T-helper 22 cell (primary cell): ENCODE data around the gene CCND2.
"Not testable (repeated sequence)": the region's sequence is repeated elsewhere in the genome, so short reads cannot be mapped to it uniquely, and the experiment has no call there.

Source experiments
- DNase-seq: peaks from one replicate; pipeline ENCODE4 v3.0.0-alpha.2; 2020; ENCODE audit warnings: low read depth

Gene CCND2

DNA sequence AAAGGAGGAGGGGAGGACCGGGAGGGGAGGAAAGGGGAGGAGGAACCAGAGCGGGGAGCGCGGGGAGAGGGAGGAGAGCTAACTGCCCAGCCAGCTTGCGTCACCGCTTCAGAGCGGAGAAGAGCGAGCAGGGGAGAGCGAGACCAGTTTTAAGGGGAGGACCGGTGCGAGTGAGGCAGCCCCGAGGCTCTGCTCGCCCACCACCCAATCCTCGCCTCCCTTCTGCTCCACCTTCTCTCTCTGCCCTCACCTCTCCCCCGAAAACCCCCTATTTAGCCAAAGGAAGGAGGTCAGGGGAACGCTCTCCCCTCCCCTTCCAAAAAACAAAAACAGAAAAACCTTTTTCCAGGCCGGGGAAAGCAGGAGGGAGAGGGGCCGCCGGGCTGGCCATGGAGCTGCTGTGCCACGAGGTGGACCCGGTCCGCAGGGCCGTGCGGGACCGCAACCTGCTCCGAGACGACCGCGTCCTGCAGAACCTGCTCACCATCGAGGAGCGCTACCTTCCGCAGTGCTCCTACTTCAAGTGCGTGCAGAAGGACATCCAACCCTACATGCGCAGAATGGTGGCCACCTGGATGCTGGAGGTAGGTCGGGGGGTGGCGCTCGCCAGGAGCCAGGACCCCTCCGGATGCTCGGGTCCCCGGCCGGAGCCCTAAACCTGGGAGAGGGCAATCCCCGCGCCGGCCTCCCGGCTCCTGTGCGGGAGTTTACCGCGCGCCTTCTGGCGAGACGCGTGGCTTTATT lies at the start of gene CCND2:
CCND2 (plus strand) TSS at position 111 of the 744 bp plus-strand sequence; CDS start at position 390, 279 bp downstream.
- DNase-seq = peak; percentile 65

DNA sequence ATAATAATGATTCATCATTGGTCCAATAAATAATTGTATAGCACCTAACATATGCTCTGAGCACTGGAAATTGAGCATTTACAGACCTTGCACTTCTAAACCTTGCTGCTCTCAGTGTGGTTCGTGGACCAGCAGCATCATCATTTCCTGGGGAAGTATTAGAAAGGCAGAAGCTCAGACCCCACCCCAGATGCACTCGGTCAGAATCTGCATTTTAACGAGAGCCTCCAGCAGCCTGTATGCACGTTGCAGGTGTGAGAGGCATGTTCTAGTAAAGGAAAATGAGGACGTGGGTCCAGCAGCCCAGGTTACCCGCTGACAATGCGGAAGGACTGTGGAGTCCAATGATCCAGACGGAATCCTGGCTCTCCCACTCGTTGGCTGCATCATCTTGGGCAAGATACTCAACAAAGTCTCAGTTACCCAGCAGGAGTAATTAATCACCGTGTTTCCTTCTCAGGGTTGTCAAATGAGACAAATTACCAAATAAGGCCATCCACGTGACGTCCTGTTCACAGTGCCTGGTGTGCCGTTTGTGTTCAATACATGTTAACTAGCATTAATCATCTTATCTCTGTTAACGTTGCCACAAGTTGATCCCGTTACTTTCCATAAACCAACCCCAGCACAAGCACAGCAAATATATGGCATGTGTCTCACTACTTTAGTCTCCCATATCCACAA lies 49.2 kb upstream of the CCND2 start:
- no peak for DNase-seq

GRCh38 chr12:4225571-4225970 lies 48.0 kb upstream of the CCND2 start:
- no peak for DNase-seq

DNA sequence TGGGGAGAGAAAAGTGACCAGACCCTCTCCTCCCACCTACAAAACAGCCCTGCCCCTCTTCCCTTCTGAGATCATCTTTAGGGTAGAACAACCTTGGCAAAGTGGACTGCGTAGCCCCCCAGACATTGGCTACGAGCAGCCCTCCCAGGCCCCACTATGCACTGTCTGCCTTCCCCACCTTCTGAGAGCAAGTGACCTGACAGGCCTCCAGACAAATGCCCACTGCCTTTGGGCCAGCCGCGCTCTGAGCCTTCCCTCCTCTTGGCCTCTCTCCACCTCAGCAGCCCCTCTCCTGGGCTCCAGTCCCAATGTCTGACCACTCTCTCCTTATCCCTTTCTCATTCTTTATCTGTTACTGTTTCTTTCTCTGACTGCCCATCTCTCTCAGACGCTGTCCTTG lies 46.5 kb upstream of the CCND2 start:
- no peak for DNase-seq

DNA sequence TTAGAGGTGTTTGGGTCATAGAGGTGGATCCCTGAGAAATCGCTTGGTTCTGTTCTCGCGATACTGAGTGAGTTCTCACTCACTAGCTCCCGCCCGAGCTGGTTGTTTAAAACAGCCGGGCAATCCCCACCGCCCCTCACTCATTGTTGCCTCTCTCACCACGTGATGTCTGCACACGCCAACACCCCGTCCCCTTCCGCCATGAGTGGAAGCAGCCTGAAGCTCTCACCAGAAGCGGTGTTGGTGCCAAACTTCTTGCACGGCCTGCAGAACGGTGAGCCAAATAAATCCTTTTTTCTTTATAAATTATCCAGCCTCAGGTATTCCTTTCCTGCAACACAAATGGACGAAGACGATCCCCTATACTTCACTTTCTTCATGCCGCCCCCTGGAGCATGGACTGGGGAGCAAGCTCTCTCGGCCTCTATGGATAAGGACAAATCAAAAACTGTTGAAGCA lies 45.4 kb upstream of the CCND2 start:
- DNase-seq = no peak

DNA sequence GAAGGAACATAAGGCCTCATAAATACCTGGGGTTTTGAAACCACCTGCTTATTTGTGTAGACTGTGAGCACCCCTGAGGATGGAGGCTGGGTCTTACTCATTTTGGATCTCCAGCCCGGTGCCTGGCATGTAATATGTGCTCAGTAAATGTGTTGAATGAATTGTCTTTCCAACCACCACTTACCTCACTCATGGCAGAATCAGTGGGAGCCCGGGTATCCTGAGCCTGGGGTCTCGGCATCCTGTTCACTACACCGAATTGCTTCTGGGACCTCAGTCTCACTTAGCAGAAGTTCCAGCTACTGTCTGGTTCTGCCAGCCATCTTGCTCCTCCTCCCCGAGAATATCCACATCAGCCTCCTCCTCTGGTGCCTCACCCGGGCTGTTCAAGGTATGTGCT lies 43.0 kb upstream of the CCND2 start:
- no peak for DNase-seq

GRCh38 chr12:4238577-4238976 lies 35.0 kb upstream of the CCND2 start:
- no peak for DNase-seq

DNA sequence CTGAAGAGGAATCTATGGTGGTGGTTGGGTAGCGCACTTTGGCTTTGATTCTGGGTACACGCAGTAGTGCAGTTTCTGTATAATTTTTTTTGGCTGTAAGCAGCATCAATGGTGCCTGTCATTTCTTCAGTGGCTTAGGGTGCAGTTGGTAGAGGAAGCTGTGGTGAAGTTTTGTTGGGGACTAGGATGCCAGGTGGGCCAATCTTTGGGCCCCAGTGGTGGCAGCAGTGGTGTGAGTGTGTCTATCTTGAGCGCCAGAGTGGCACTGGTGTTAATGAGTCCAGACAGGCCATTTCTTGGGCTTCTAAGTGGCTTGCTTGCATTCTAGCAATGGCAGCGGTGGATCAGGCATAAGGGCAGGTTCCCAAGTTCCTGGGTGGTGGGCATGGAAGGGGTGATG lies 33.8 kb upstream of the CCND2 start:
- no peak for DNase-seq

- no peak for DNase-seq
Measured at GRCh38 chr12:4240161-4240783, 33.3 kb upstream of the CCND2 start.

DNA sequence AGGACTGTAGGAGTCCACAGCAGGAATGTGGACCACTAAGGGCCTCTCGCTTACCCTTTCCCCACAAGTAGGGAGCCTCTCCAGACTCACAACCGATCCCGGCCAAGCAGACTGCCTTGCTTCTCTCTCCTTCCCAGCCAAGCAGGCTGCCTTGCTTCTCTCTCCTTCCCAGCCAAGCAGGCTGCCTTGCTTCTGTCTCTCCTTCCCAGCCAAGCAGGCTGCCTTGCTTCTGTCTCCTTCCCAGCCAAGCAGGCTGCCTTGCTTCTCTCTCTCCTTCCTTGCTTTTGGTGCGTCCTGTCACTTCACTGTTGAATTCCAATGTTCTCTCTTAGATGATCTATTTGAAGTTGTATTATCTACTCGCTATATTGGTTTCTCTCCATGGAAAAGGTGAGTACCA lies 32.6 kb upstream of the CCND2 start:
- no peak for DNase-seq

- DNase-seq = no peak
Measured at GRCh38 chr12:4241592-4241991, 32.0 kb upstream of the CCND2 start.

DNA sequence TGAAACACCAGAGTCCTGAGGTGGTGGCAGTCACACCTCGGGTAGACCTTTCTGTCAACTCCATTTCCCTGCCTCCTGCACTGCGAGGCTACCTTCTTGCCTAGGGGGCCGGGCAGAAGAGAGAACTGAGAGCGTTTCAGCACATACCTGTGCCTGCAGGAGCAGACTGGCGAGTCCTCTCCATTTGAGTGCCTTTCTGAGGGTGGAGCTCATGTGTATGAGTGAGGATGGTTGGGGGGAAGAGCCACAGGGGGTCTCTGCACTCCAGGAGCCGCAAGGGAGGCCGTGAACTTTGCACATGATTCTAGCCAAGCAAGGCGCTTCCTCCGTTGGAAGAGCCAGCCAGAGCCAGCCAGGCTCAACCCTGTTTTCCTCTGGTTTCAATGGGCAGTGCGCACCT lies 31.0 kb upstream of the CCND2 start:
- DNase-seq = no peak

DNA sequence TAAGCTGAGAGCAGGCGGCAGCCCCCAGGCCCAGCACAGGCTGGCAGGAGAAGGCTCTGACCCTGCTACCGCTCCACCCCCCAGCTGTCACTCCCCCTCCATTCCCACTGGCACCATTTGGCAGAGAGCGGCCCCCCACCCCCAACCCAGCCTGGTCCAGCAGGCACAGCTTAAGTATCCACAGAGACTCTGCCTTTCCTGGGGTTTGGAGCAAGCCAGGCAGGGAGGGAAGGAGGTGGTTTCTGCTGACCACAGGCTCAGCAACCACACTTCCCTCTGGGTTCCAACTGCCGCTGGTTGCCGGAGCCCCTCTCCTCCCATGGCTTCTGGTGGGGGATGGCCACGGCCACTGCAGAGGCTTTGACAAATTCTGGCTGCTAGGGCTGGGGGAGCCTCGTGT lies 30.5 kb upstream of the CCND2 start:
- no peak for DNase-seq

GRCh38 chr12:4243491-4244100 lies 30.0 kb upstream of the CCND2 start:
- DNase-seq = not testable (repeated sequence)

DNA sequence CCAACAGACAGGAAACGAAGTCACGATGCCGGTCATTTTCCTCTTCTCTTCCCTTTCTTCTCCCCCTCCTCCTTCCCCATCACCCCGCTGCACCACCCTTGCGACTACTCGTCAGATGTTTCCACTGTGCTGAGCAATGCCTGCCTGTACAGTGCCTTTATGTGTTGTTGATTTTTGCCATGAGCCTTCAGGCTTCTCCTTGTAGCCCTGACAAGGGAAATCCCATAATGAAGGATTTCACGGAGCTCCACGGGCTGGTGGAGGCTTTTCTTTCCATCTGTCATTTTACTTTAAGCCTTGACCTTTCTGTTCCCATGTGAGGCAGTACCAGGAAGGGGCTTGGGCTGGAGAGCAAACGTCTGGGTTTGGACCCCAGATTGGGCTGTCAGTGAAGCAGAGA lies 28.7 kb upstream of the CCND2 start:
- DNase-seq = no peak

GRCh38 chr12:4245446-4245845 lies 28.1 kb upstream of the CCND2 start:
- DNase-seq = no peak

DNA sequence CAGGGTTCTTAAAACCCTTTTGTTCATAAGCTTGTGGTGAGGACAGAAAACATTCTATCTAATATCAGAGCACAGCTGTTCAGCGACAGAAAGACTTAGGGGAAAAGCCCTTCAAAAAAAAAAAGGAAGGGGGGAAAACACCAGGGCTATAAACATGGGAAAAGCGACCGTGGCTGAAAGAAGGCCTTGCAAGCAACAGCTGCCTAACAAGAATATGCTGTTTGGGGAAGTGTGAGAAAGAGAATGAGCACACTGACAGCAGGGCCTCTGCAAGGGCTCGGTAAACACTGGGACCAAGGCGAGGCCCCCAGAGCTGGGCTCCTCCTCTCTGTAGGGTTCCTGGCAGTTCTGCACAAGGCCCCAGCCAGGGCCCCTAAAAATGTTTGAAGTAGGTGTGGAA lies 27.4 kb upstream of the CCND2 start:
- no peak for DNase-seq

- DNase-seq = no peak
Measured at GRCh38 chr12:4250691-4251090, 22.9 kb upstream of the CCND2 start.

- no peak for DNase-seq
Measured at GRCh38 chr12:4251216-4251891, 22.2 kb upstream of the CCND2 start.

DNA sequence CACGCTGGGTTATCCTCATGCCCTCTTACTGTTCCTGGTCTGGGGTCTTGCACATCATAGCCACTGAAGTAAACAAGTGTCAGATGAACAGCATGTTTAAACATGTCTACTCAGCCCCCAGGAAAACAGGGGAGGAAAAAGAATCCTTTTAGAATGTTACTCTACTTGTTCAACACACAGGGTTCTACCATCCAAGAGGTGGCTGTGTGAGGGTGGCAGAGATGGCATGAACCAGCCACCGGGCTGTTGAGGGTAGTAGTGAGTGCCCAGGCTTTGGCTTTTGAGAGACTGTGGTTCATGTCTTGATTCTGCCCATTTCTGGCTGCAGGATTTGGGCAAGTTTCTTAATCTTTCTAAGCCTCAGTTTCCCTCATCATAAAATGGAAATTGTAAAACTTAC lies 21.6 kb upstream of the CCND2 start:
- DNase-seq = no peak

DNA sequence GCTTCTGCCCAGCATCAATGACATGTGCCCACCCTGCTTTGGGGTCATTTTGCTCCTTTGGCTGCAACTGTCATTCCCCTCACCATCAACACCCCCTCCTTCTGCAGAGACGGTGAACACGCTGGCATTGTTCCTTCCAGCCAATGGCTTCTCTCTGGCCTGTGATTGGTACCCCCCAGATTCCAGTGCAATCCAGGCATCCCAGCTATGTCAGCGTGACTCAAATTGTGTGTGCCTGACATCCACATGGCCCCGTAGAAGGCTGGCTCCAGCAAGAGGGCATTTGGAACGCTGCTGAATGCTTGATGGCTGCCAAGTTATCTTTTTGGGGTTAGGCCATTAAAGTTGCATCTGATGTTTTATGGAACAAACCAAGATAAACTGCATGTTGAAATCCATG lies 21.0 kb upstream of the CCND2 start:
- DNase-seq = no peak
